CD4-positive, alpha-beta T cell treated with Interleukin-21 for 1 hour (primary cell): ENCODE results near the gene TMEM95.

Source experiments
- DNase-seq: peaks from one replicate; pipeline ENCODE4 v3.0.0-alpha.2; 2020

Gene TMEM95

DNA sequence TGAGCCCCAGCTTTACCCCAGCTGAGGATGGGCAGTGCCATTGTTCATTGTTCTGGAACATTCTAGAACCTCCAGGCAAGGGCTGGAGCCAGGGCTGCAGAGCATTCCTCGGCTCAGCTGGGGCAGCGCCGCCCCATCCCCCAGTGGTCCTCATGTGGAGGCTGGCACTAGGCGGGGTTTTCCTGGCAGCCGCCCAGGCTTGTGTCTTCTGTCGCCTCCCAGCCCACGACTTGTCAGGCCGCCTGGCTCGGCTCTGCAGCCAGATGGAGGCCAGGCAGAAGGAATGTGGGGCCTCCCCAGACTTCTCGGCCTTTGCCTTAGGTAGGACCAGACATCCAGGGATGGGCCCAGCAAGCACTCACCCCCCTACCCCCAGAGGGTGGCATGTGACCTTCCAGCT lies at the start of gene TMEM95:
TMEM95 (plus strand) TSS at position 104 of the 400 bp plus-strand sequence; CDS start at position 153, 49 bp downstream.
- DNase-seq, result no peak

DNA sequence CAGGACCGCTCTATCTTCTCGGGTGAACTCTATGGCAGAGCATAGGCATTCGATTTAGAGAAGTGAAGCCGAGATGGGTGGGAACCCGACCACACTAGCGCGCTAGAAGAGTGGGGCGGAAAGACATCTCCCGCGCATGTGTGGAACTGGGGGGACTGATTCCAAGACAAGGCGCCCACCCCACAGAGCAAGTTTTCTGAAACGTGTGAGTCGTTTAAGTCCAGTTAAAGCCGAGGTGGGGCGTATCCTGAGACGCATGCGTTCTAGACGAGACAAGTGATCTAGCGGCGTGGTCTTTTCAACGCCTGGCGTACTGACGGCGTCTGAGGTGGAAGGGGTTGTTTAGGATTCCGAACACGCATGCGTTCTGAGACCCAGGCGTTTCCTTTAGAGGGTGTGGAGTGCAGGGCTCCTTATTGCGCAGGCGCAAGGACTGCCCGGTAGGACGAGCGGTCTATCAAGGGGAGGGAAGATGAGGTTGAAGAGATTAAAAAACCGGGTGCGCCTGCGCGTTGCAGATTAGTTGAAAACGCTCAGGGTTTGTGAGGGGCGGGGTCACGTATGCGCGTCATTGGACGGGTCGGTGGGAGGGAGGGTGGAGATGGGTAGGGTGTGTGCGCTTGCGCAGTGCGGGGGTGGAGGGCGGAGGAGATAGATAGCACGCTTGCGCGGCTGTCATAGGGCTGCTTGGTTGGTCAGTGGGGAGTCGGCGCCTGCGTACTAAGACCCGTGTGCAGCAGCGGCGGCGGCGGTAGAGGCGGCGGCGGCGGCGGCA lies 47.9 kb upstream of the TMEM95 start, which contains the start of gene EIF5A:
EIF5A (plus strand) TSS at position 718 of the 775 bp plus-strand sequence. CDS start 2,008 bp downstream, outside the sequence.
- peak; percentile 100 for DNase-seq

DNA sequence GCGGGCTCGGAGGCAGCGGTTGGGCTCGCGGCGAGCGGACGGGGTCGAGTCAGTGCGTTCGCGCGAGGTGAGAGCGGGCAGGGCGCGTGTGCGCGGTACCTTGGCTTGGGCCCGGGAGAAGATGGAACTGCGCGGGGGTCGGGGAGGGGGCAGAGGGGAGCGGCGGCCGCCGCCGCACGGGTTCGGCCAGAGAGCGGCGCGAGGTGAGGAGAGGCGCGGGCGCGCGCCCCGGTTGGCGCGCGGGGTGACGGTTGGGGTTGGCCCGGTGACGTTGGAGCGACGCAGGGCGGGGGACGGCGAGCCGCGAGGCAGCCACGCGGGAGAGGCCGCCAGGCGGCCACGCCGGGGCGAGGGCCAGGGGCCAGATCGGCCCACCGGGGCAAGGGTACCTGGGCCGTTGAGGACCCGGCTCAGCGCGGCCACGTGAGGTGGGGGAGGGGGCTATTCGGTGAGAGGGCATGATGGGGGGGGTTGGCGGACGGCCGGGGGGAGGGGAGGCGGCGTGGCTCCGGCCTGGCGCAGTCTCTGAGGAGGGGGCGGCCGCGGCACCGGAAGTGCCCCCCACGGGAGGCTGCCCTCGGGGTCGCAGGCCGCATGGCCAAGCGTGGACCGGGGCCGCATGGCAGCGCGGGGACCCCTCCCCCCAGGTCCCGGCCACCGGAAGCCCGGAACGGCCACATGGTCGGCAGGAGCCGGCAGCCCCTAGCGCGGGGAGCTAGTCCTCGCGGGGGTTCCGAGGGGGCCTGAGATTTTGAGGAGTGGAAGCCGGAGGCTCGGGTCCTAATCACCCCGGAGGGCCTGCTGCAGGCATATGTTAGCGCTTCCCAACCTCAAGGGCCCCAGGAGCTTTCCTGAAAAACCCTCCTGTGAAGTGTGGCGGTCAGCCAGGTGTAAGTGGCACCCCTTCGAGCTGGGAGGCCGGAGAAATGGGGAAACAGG lies 47.0 kb upstream of the TMEM95 start:
- DNase-seq, result peak; percentile 66

DNA sequence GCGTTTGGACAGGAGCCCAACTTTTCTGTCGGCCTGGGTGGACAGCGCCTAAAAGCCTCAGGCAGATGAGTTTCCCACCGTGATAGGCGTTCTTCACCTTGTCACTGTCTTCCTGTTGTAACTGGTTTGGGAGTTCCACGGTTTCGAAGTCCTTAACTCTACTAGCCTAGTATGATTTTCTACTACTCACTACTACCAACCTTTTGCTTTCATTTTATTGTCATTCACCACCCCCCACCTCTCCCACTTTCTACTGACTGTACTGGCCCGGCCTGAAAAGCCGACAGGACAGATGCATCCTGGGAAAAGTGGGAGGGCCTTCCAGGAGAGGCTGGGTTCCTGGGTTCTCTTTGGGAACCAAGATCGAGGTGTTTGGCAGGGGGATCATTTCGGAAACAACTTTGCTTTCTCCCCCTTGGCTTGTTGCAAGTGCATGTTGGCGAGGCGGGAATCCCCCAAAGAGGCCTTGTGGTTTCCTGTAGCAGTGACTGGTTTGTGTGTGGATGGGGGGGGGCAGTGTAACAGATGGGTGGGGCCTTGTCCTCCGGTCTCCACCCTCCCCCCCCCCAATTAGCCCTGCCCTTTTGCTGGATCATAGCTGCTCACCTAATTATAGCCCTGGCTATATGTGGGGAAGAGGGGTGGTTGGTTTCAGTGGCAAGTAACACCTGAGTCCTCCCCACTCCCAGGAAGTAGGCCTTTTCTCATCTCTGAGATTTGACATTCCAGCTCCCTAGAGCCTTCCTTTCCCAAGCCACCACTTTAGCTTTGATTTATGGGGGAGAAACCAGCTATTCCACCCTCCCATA lies 46.1 kb upstream of the TMEM95 start:
- DNase-seq, result peak; percentile 96

DNA sequence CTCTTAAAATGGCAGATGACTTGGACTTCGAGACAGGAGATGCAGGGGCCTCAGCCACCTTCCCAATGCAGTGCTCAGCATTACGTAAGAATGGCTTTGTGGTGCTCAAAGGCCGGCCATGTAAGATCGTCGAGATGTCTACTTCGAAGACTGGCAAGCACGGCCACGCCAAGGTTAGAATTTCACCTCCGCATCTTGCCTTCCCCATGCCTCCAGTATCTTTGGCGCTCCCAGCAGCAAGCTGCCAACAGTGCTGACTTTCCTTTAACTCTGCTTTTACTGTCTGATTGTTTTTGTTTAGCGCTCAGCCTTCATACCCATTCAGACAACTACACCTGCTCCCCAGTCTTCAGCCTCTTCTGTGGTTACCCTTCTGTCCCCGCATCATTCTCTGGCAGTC lies 45.3 kb upstream of the TMEM95 start:
- no peak for DNase-seq

- DNase-seq, result no peak
Measured at GRCh38 chr17:7311110-7311705, 43.7 kb upstream of the TMEM95 start.

DNA sequence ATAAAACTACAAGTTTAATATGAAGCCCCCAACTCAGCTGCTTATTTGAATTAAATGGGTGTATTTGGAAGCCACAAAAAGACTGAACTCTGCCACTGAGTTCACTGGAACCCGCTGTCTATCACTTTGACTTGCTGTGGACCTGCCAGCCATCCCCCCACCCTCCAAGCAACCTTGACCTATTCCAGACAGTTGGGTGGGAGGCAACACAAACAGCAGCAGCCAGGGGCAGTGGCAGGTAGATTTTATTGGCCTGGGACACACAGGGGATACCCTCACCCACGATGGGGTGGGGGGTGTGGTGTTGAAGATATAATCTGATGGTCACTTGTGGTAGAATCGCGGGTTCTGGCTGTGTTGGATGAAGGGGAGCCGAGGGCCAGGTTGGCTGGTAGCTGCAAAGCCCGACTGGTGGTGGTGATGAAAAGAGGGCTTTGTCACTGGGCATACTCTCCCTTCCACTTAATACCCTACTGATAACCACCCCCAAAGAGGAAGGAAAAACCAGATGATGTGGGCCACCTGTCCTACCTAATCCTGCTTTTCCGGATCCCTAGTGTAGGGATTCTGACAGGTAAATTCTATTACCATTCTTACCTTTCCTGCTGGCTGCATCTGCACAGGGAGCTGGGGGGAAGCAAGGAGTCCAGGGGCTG lies 42.4 kb upstream of the TMEM95 start:
- no peak for DNase-seq

DNA sequence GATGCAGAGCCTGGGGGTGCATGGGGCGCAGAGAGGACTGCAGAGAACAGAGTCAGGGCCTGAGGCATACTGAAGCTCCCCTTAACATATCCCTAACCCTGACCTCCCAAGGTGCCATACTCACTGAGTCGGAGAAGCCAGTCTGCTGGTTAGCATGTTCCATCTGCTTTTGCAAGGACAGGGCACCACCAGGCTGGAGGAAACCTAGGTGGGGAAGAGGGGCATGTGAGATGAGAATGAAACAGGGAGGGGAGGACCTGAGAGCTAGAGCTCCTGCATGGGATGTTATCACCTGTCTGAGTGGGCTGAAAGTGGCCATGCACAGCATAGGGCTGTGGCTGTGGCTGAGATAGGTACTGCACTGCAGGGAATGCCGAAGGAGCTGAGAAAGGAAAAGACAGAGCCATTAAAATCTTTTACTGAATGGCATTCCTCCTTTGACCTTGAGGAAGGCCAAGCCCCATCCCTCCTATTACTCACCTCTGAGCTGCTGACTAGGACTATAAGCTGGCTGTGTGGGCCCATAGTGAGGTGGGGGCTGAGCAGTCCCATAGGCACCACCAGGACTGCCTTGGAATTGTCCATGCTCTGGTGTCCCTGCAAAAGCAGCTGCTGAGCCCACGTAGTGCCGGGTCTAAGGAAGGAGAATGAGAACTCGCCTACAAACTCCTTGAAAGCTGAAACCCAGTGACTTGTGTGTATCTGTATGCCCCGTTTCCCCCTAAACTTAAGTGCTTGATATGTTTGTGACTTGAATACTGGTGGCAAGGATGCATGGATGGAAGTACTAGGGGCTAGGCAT lies 41.7 kb upstream of the TMEM95 start:
- no peak for DNase-seq

- no peak for DNase-seq
Measured at GRCh38 chr17:7313890-7314718, 40.9 kb upstream of the TMEM95 start.

GRCh38 chr17:7314719-7315569 lies 40.0 kb upstream of the TMEM95 start, which contains the start of gene GPS2:
TSS of gene GPS2 (minus strand) at chr17:7315360. CDS start at chr17:7315052, 308 bp downstream.
- DNase-seq, result peak; percentile 94

- no peak for DNase-seq
Measured at GRCh38 chr17:7315570-7316235, 39.3 kb upstream of the TMEM95 start.

GRCh38 chr17:7317161-7317803 lies 37.7 kb upstream of the TMEM95 start:
- DNase-seq, result no peak

GRCh38 chr17:7318121-7318860 lies 36.7 kb upstream of the TMEM95 start:
- no peak for DNase-seq

DNA sequence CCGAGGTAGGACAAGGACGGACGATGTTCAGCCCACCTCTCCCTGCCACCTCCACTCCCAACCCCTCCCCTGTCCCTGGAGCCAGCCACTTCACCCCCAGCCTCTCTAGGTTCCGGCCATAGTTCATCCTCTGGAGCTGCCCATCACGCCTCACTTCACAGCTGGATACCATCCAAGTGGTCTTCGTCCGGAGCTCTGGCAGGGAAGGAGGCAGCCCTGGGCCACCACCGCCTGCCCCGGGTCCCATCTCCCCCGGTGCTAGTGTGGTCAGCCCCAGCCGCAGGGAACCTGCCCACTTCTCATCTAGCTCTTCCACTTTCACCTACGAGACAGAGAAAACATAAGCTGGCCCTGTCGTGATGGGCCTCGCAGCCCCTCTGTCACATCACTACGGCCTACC lies 33.5 kb upstream of the TMEM95 start:
- no peak for DNase-seq

- no peak for DNase-seq
Measured at GRCh38 chr17:7322520-7323194, 32.3 kb upstream of the TMEM95 start.

GRCh38 chr17:7323731-7324437 lies 31.1 kb upstream of the TMEM95 start:
- DNase-seq, result peak; percentile 67
